ENCODE results near the gene COMT. TPM values are rescaled to one million over a fixed set of nuclear protein-coding genes. Genes with fewer than 3 reads are reported as not detected.

Gene COMT
- total and polyA plus RNA-seq, 9 of the 15 experiments (the other 6 are each of a cell fraction or from before 2014, with no cell fraction given), result 12.5 to 351 (median 155) TPM

- DNase-seq (ENCODE audit: extremely low read depth in 1 of 4, low spot score in 3 of 4) (peak in 2 of 4 experiments; percentile 67 to 75), FAIRE-seq (no peak), ATAC-seq (peak; percentile 72)
- Histone ChIP-seq H3K36me3 (ENCODE audit: control insufficient read depth, insufficient read depth, low read length) (peaks cover 62% of the 10 kb centered on the region), H3K4me1 (replicated peaks in 1 of 2; ENCODE audit: control insufficient read depth in 2 of 2, insufficient read depth in 2 of 2, low read length in 2 of 2) (peaks cover 2 to 25% of the 10 kb centered on the region in 2 experiments; a peak in 4 of 5 replicates), H3K4me3 (no peak overlapping the region), H3K4me2 (ENCODE audit: insufficient read depth, low read length) (no peak overlapping the region), H3K79me2 (ENCODE audit: control insufficient read depth, insufficient read depth, low read length) (no peaks in the 10 kb centered on the region), H2AFZ (ENCODE audit: low read depth, low read length) (no peak overlapping the region), H3K27me3 (ENCODE audit: control insufficient read depth in 2 of 2, insufficient read depth in 2 of 2, low read length in 2 of 2) (no peaks in the 10 kb centered on the region; a peak in 1 of 5 replicates), H3K9me3 (replicated peaks; ENCODE audit: control insufficient read depth, insufficient read depth, low read depth, low read length) (no peaks in the 10 kb centered on the region), H3K27ac (ENCODE audit: extremely low read depth, low read depth, low read length) (no peak overlapping the region), H4K20me1 (replicated peaks; ENCODE audit: control insufficient read depth, insufficient read depth, low read length) (no peaks in the 10 kb centered on the region; the same call in 1 of the 2 replicates), H3K9me1 (ENCODE audit: control insufficient read depth, insufficient read depth, low read length) (no peaks in the 10 kb centered on the region), H3K9ac (ENCODE audit: insufficient read depth in 1 of 2, low read depth in 2 of 2, low read length in 2 of 2) (peak overlapping the region in 1 of 2 experiments; percentile 64; a peak in 2 of 4 replicates)
- no TSS peak for BruUV-seq (replicated peaks)
- WGBS (ENCODE audit: insufficient coverage, low coverage, missing lambda C conversion rate), result 74% methylated on average over 20 of the region's 20 CpGs
- in situ Hi-C loops (cut with MboI), result loop anchor here (5.0 kb wide), 1 partner anchor 180 kb away; no protein-coding TSS in a partner anchor
- ChIA-PET CTCF (ENCODE audit: low intra/inter-chr PET ratio) (interaction anchor here (0.7 to 6.2 kb wide), 4 partner anchors 42 to 183 kb away, joined by 3 to 156 read pairs (median 4); no protein-coding TSS in a partner anchor), POLR2A (interaction anchor here (0.6 to 3.5 kb wide), 17 partner anchors 8 to 414 kb away, joined by 3 to 58 read pairs (median 5); partner anchors contain the start of genes COMT and TXNRD2)
- intact Hi-C loops (cut with micrococcal nuclease), result no loop called here
- no peak for TF ChIP-seq ZNF239 (CRISPR knock-in tag; IDR thresholded peaks at IDR 0.05)
- TF ChIP-seq NONO (IDR thresholded peaks at IDR 0.05; ENCODE audit: low read depth in 2 of 2, low read length in 1 of 2), result 0 out of 4 replicates have a peak, but pooled peaks of 1 of the 2 experiments have one; percentile 33
- TF ChIP-seq SMC3 (conservative IDR thresholded peaks at IDR 0.05; ENCODE audit: insufficient read depth, low read depth, low read length), result peak; percentile 45; the same call in 1 of the 2 replicates
- TF ChIP-seq HDAC6 (IDR thresholded peaks at IDR 0.05; ENCODE audit: low read depth, low read length), result 0 out of 2 replicates have a peak, but pooled peaks have one; percentile 16
- TF ChIP-seq POLR2G (IDR thresholded peaks at IDR 0.05; ENCODE audit: low read depth, low read length), result 0 out of 2 replicates have a peak, but pooled peaks have one; percentile 36
- TF ChIP-seq MYC (IDR thresholded peaks at IDR 0.05; ENCODE audit: low read depth, low read length), result 0 out of 2 replicates have a peak, but pooled peaks have one; percentile 13
- no peak for TF ChIP-seq MYC (CRISPR knock-in tag; IDR thresholded peaks at IDR 0.05; ENCODE audit: borderline replicate concordance, low read depth)
- TF ChIP-seq ZBTB40 (IDR thresholded peaks at IDR 0.05), result no peak
- TF ChIP-seq ZBTB40 (CRISPR knock-in tag; IDR thresholded peaks at IDR 0.05), result peak; percentile 38; the same call in 1 of the 2 replicates
- TF ChIP-seq RAD21 (CRISPR knock-in tag; conservative IDR thresholded peaks at IDR 0.05 in 1 of 2, IDR thresholded peaks at IDR 0.05 in 1 of 2), result peak in 1 of 2 experiments; percentile 50; a peak in 2 of 4 replicates
Observed at GRCh38 chr22:19912271-19912999, 29.1 kb upstream of the COMT start.
